CD14-positive monocyte (primary cell): ENCODE measurements around the gene AKR7A3. TPM values are rescaled to one million over a fixed set of nuclear protein-coding genes. Genes with fewer than 3 reads are reported as not detected.

Experiments
- DNase-seq, 3 donors: peaks; one replicate each; pipeline ENCODE4 v3.0.0-alpha.2; 2011 to 2022
- H2AFZ ChIP-seq: 2 replicates; pipeline ENCODE4 v1.6.0; 2012; ENCODE audit warnings: mild to moderate bottlenecking, low read depth, low read length, inconsistent platforms; ENCODE audit not compliant: insufficient read depth, poor library complexity, severe bottlenecking
- H3K27ac ChIP-seq, 2 donors: 1 replicate in 1 of 2; 2 replicates in 1 of 2; pipeline ENCODE4 v1.5.1; 2012 to 2013; ENCODE audit warnings: low read length in 2 of 2, control low read depth in 1 of 2, inconsistent platforms in 1 of 2, low read depth in 1 of 2, mild to moderate bottlenecking in 1 of 2
- H3K27me3 ChIP-seq, 2 donors: one replicate each; pipeline versions ENCODE4 v1.6.0 to v1.6.1; 2011 to 2013; ENCODE audit warnings: low read length in 2 of 2; ENCODE audit not compliant: control insufficient read depth in 2 of 2, insufficient read depth in 2 of 2
- H3K36me3 ChIP-seq, 2 donors: replicated peaks in 1 of 2; 1 replicate in 1 of 2; 2 replicates in 1 of 2; pipeline versions ENCODE4 v1.5.1 to v1.6.1; 2012 to 2013; ENCODE audit warnings: low read length in 2 of 2, control low read depth in 1 of 2, inconsistent platforms in 1 of 2, mild to moderate bottlenecking in 1 of 2; ENCODE audit not compliant: insufficient read depth in 2 of 2, control insufficient read depth in 1 of 2
- H3K4me1 ChIP-seq, 2 donors: 1 replicate in 1 of 2; 2 replicates in 1 of 2; pipeline versions ENCODE4 v1.5.1 to v1.6.1; 2012 to 2013; ENCODE audit warnings: low read length in 2 of 2, control low read depth in 1 of 2, inconsistent platforms in 1 of 2, mild to moderate bottlenecking in 1 of 2, moderate library complexity in 1 of 2; ENCODE audit not compliant: insufficient read depth in 2 of 2, control insufficient read depth in 1 of 2
- H3K4me2 ChIP-seq: replicated peaks from 2 replicates; pipeline ENCODE3; 2012; ENCODE audit warnings: low read length, moderate library complexity, mild to moderate bottlenecking; ENCODE audit not compliant: poor library complexity, severe bottlenecking; ENCODE audit errors: extremely low read depth
- H3K4me3 ChIP-seq, 3 experiments: fragments of 200-600 bp in 1 of 3; sonication (generic) in 1 of 3; replicated peaks in 1 of 3; 1 replicate in 2 of 3; 2 replicates in 1 of 3; pipeline ENCODE4 v1.5.1; 2011 to 2013; ENCODE audit warnings: low read length in 3 of 3, mild to moderate bottlenecking in 3 of 3, control low read depth in 2 of 3, low read depth in 2 of 3, inconsistent platforms in 1 of 3, moderate library complexity in 1 of 3
- H3K79me2 ChIP-seq: 2 replicates; pipeline ENCODE4 v1.6.0; 2012; ENCODE audit warnings: mild to moderate bottlenecking, control low read depth, inconsistent platforms, low read length, moderate library complexity; ENCODE audit not compliant: insufficient read depth
- H3K9ac ChIP-seq: 2 replicates; pipeline ENCODE4 v1.6.0; 2017; ENCODE audit warnings: low read length, mild to moderate bottlenecking; ENCODE audit not compliant: insufficient read depth, poor library complexity, severe bottlenecking
- H3K9me3 ChIP-seq, 2 donors: replicated peaks in 1 of 2; 1 replicate in 1 of 2; 2 replicates in 1 of 2; pipeline versions ENCODE4 v1.5.1 to v1.6.1; 2012 to 2013; ENCODE audit warnings: low read length in 2 of 2, control low read depth in 1 of 2; ENCODE audit not compliant: control insufficient read depth in 1 of 2, insufficient read depth in 1 of 2
- H4K20me1 ChIP-seq: 2 replicates; pipeline ENCODE4 v1.6.0; 2012; ENCODE audit warnings: mild to moderate bottlenecking, low read length, control low read depth, moderate library complexity; ENCODE audit not compliant: insufficient read depth
- H3K27ac Mint-ChIP-seq, 7 donors: one replicate each; pipeline ENCODE4 v1.8.0; 2020; ENCODE audit warnings: mild to moderate bottlenecking in 7 of 7, mixed read lengths in 7 of 7, moderate library complexity in 6 of 7, inconsistent platforms in 2 of 7
- H3K27me3 Mint-ChIP-seq, 3 donors: one replicate each; pipeline ENCODE4 v1.8.0; 2021 to 2022; ENCODE audit warnings: low read depth in 3 of 3, mild to moderate bottlenecking in 3 of 3, mixed read lengths in 3 of 3, moderate library complexity in 3 of 3, inconsistent platforms in 1 of 3
- H3K36me3 Mint-ChIP-seq, 2 donors: one replicate each; pipeline ENCODE4 v1.8.0; 2020; ENCODE audit warnings: mixed read lengths in 2 of 2, inconsistent platforms in 1 of 2, mild to moderate bottlenecking in 1 of 2
- H3K4me1 Mint-ChIP-seq: one replicate; pipeline ENCODE4 v1.8.0; 2020; ENCODE audit warnings: mild to moderate bottlenecking, mixed read lengths
- H3K4me3 Mint-ChIP-seq, 2 donors: one replicate each; pipeline ENCODE4 v1.8.0; 2020; ENCODE audit warnings: mild to moderate bottlenecking in 2 of 2, mixed read lengths in 2 of 2, moderate library complexity in 1 of 2
- H3K9me3 Mint-ChIP-seq, 7 donors: one replicate each; pipeline ENCODE4 v1.8.0; 2020 to 2022; ENCODE audit warnings: mixed read lengths in 7 of 7, mild to moderate bottlenecking in 6 of 7, moderate library complexity in 6 of 7, inconsistent platforms in 2 of 7
- WGBS: methylation state at CpG from one replicate; pipeline ENCODE4 v1.1.5; 2013; ENCODE audit warnings: missing lambda C conversion rate; ENCODE audit not compliant: insufficient coverage; 5-methylcytosine and 5-hydroxymethylcytosine counted together
- intact Hi-C, 2 donors: fragments of 100-400 bp; cut with micrococcal nuclease; formaldehyde crosslinking; loops; one replicate each; pipeline versions ENCODE4 v1.15.0 to v1.15.1; 2023
- polyA plus RNA-seq, 3 donors: library from polyadenylated mRNA; depleted of rRNA in 1 of 3; unstranded in 2 of 3; stranded (reverse) in 1 of 3; fragments of 300-500 nt in 2 of 3; fragments of >200 nt in 1 of 3; fragmentation: Illumina TruSeq in 2 of 3; gene quantifications; 1 replicate in 2 of 3; 2 replicates in 1 of 3; pipeline ENCODE4 v1.2.3, GENCODE V29; 2012 to 2021
- TF ChIP-seq, protein P1 (sequence below): fragments of 200-600 bp; IDR thresholded peaks from one replicate; pipeline ENCODE4 v1.8.0; 2022; ENCODE audit warnings: antibody characterized with exemption, mild to moderate bottlenecking

Gene AKR7A3
- polyA plus RNA-seq, 3 donors = 0.15 to 0.56 TPM; not detected in 1

- Histone ChIP-seq H3K79me2 (peaks cover 40% of the 10 kb centered on the region), H3K9me3 (no peaks in the 10 kb centered on the region), H3K36me3 (peaks cover 16 to 30% of the 10 kb centered on the region in 2 donors), H3K4me1 (peaks cover 46 to 50% of the 10 kb centered on the region in 2 donors), H3K27me3 (no peaks in the 10 kb centered on the region), H3K27ac (peak overlapping the region in 1 of 2 donors; percentile 75), H3K4me2 (peak overlapping the region; percentile 91), H3K9ac (peak overlapping the region; percentile 92), H4K20me1 (peaks cover 25% of the 10 kb centered on the region), H3K4me3 (peak overlapping the region; percentile 69 to 90 (median 69)), H2AFZ (peak overlapping the region; percentile 99)
- Mint-ChIP-seq H3K36me3 (peaks cover 24 to 27% of the 10 kb centered on the region in 2 donors), H3K4me1 (peaks cover 48% of the 10 kb centered on the region), H3K27ac (peak overlapping the region in 6 of 7 donors; percentile 49 to 81 (median 63)), H3K4me3 (peak overlapping the region; percentile 81 to 90), H3K27me3 (peaks cover 0 to 4% (median 0%) of the 10 kb centered on the region in 3 donors), H3K9me3 (peaks cover 0 to 3% (median 0%) of the 10 kb centered on the region in 7 donors)
- intact Hi-C loops = loop anchor here (5.0 kb wide), 4 partner anchors 59 to 354 kb away; partner anchors contain the start of genes EMC1 (in 1 of the 2), IFFO2 (in 1 of the 2) and MRTO4 (in 1 of the 2)
- WGBS = 53% methylated on average over 6 of the region's 13 CpGs
- TF ChIP-seq, protein P1, sequence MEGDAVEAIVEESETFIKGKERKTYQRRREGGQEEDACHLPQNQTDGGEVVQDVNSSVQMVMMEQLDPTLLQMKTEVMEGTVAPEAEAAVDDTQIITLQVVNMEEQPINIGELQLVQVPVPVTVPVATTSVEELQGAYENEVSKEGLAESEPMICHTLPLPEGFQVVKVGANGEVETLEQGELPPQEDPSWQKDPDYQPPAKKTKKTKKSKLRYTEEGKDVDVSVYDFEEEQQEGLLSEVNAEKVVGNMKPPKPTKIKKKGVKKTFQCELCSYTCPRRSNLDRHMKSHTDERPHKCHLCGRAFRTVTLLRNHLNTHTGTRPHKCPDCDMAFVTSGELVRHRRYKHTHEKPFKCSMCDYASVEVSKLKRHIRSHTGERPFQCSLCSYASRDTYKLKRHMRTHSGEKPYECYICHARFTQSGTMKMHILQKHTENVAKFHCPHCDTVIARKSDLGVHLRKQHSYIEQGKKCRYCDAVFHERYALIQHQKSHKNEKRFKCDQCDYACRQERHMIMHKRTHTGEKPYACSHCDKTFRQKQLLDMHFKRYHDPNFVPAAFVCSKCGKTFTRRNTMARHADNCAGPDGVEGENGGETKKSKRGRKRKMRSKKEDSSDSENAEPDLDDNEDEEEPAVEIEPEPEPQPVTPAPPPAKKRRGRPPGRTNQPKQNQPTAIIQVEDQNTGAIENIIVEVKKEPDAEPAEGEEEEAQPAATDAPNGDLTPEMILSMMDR = no peak
- no peak for DNase-seq
Measured at GRCh38 chr1:19310720-19311502, 22.3 kb upstream of the AKR7A3 start.

- Mint-ChIP-seq H3K9me3 (peaks cover 0 to 3% (median 0%) of the 10 kb centered on the region in 7 donors), H3K27me3 (peaks cover 0 to 4% (median 1%) of the 10 kb centered on the region in 3 donors), H3K4me3 (no peak overlapping the region), H3K36me3 (peaks cover 33 to 35% of the 10 kb centered on the region in 2 donors), H3K4me1 (peaks cover 39% of the 10 kb centered on the region), H3K27ac (peak overlapping the region in 1 of 7 donors; percentile 74)
- peaks cover 18% of the 10 kb centered on the region for H4K20me1 ChIP-seq
- no peak overlapping the region for H3K27ac ChIP-seq
- H3K4me2 ChIP-seq = no peak overlapping the region
- peaks cover 39% of the 10 kb centered on the region for H3K79me2 ChIP-seq
- H2AFZ ChIP-seq = no peak overlapping the region
- WGBS = 100% methylated on average over 1 of the region's 7 CpGs
- DNase-seq = no peak
- TF ChIP-seq, protein P1 = no peak
- H3K36me3 ChIP-seq = peaks cover 24 to 38% of the 10 kb centered on the region in 2 donors
- H3K9me3 ChIP-seq = no peaks in the 10 kb centered on the region
- H3K4me1 ChIP-seq = peaks cover 38 to 41% of the 10 kb centered on the region in 2 donors
- no peaks in the 10 kb centered on the region for H3K27me3 ChIP-seq
- H3K9ac ChIP-seq = no peak overlapping the region
- intact Hi-C loops = loop anchor here (5.0 kb wide), 4 partner anchors 58 to 353 kb away; partner anchors contain the start of genes EMC1 (in 1 of the 2), IFFO2 (in 1 of the 2) and MRTO4 (in 1 of the 2)
- no peak overlapping the region for H3K4me3 ChIP-seq
Measured at GRCh38 chr1:19310061-19310460, 21.5 kb upstream of the AKR7A3 start.
